ENCODE data around the gene R3HDM2. TPM values are rescaled to one million over a fixed set of nuclear protein-coding genes. Genes with fewer than 3 reads are reported as not detected.
A peak's percentile ranks its signal among the peaks of the same experiment; 100 is the strongest.

Gene R3HDM2
- total RNA-seq, 1 donor from 2014 or later, result 5.6 TPM

GRCh38 chr12:57270966-57271470 is 159.8 kb downstream of the R3HDM2 start:
- DNase-seq (ENCODE audit: low read depth in 2 of 2), result peak in 1 of 2 donors; percentile 32

GRCh38 chr12:57268264-57268663 is 162.6 kb downstream of the R3HDM2 start:
- DNase-seq (ENCODE audit: low read depth in 2 of 2), result peak in 1 of 2 donors; percentile 28

GRCh38 chr12:57266681-57267080 is 164.2 kb downstream of the R3HDM2 start:
- no peak for DNase-seq (ENCODE audit: low read depth in 2 of 2)

- no peak for DNase-seq (ENCODE audit: low read depth in 2 of 2)
Observed at GRCh38 chr12:57263096-57263495, 167.7 kb downstream of the R3HDM2 start.

GRCh38 chr12:57262126-57262822 is 168.6 kb downstream of the R3HDM2 start:
- DNase-seq (ENCODE audit: low read depth in 2 of 2), result no peak

GRCh38 chr12:57261428-57261865 is 169.4 kb downstream of the R3HDM2 start:
- no peak for DNase-seq (ENCODE audit: low read depth in 2 of 2)

- DNase-seq (ENCODE audit: low read depth in 2 of 2), result no peak
Observed at GRCh38 chr12:57260366-57260765, 170.5 kb downstream of the R3HDM2 start.

- DNase-seq (ENCODE audit: low read depth in 2 of 2), result no peak
Observed at GRCh38 chr12:57258977-57259970, 171.6 kb downstream of the R3HDM2 start.

- DNase-seq (ENCODE audit: low read depth in 2 of 2), result no peak
Observed at GRCh38 chr12:57255916-57256315, 174.9 kb downstream of the R3HDM2 start.

GRCh38 chr12:57254506-57255280 is 176.2 kb downstream of the R3HDM2 start:
- no peak for DNase-seq (ENCODE audit: low read depth in 2 of 2)

GRCh38 chr12:57250956-57251355 is 179.9 kb downstream of the R3HDM2 start, which contains the start of gene STAC3:
Gene STAC3 (minus strand): TSS chr12:57251187. CDS start chr12:57249636, 1,551 bp downstream.
- DNase-seq (ENCODE audit: low read depth in 2 of 2), result no peak

- no peak for DNase-seq (ENCODE audit: low read depth in 2 of 2)
Observed at GRCh38 chr12:57250541-57250940, 180.3 kb downstream of the R3HDM2 start.

- DNase-seq (ENCODE audit: low read depth in 2 of 2), result peak in 1 of 2 donors; percentile 21
Observed at GRCh38 chr12:57248934-57249742, 181.7 kb downstream of the R3HDM2 start.

- DNase-seq (ENCODE audit: low read depth in 2 of 2), result no peak
Observed at GRCh38 chr12:57247041-57247440, 183.8 kb downstream of the R3HDM2 start.

GRCh38 chr12:57244312-57244696 is 186.5 kb downstream of the R3HDM2 start:
- DNase-seq (ENCODE audit: low read depth in 2 of 2), result no peak

- peak; percentile 68 for DNase-seq (ENCODE audit: low read depth in 2 of 2)
Observed at GRCh38 chr12:57243521-57244311, 187.1 kb downstream of the R3HDM2 start.

GRCh38 chr12:57242691-57243454 is 188.0 kb downstream of the R3HDM2 start:
- DNase-seq (ENCODE audit: low read depth in 2 of 2), result peak; percentile 51 to 64

GRCh38 chr12:57242329-57242690 is 188.5 kb downstream of the R3HDM2 start:
- DNase-seq (ENCODE audit: low read depth in 2 of 2), result no peak

All from lung microvascular endothelial cell (primary cell).